ENCODE measurements around the gene JAKMIP1. TPM values are rescaled to one million over a fixed set of nuclear protein-coding genes. Genes with fewer than 3 reads are reported as not detected.
"Not testable (repeated sequence)": the region's sequence is repeated elsewhere in the genome, so short reads cannot be mapped to it uniquely, and the experiment has no call there.

The JAKMIP1 gene
- polyA plus RNA-seq, 1 experiment: not detected

DNA sequence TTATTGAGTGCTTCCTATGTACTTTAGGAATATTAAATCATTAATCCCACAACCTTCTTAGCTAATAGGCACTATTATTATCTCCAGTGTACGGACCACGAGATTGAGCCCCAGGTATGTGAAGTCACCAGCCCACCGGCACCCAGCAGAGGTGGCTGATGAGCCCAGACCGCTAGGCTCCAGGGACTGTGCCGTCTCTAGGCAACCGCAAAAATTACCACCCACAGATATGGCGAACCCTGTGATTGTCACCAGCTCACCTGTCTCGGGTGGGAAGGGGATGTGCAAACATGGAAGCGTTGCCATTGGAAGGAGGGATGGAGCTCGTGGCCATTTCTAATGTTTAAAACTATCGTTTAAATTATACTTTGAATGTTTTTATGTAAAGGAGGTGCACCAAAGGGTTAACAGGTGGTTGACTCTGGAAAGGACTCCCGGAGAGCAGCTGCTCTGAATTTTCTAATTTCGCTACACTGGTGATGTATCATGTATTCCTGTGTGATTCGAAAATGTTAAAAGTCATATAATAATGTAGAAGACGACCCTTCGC, 21.0 kb upstream of the JAKMIP1 start:
- no peak overlapping the region for H3K27ac ChIP-seq (ENCODE audit: low read depth, low read length)
- peaks cover 4% of the 10 kb centered on the region; the same call in 1 of the 2 replicates for H3K9me3 ChIP-seq (ENCODE audit: control insufficient read depth, insufficient read depth, low read length)
- ChIA-PET CTCF (no interaction called here), POLR2A (no interaction called here)
- peaks cover 15% of the 10 kb centered on the region for H3K27me3 ChIP-seq (ENCODE audit: control insufficient read depth, insufficient read depth, low read length)
- no peak for DNase-seq (ENCODE audit: low read depth, low spot score)
- TF ChIP-seq, protein P1, sequence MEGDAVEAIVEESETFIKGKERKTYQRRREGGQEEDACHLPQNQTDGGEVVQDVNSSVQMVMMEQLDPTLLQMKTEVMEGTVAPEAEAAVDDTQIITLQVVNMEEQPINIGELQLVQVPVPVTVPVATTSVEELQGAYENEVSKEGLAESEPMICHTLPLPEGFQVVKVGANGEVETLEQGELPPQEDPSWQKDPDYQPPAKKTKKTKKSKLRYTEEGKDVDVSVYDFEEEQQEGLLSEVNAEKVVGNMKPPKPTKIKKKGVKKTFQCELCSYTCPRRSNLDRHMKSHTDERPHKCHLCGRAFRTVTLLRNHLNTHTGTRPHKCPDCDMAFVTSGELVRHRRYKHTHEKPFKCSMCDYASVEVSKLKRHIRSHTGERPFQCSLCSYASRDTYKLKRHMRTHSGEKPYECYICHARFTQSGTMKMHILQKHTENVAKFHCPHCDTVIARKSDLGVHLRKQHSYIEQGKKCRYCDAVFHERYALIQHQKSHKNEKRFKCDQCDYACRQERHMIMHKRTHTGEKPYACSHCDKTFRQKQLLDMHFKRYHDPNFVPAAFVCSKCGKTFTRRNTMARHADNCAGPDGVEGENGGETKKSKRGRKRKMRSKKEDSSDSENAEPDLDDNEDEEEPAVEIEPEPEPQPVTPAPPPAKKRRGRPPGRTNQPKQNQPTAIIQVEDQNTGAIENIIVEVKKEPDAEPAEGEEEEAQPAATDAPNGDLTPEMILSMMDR (IDR thresholded peaks at IDR 0.05; ENCODE audit: low read depth, low read length): no peak
- H3K4me3 ChIP-seq (ENCODE audit: low read depth, low read length): no peak overlapping the region

DNA sequence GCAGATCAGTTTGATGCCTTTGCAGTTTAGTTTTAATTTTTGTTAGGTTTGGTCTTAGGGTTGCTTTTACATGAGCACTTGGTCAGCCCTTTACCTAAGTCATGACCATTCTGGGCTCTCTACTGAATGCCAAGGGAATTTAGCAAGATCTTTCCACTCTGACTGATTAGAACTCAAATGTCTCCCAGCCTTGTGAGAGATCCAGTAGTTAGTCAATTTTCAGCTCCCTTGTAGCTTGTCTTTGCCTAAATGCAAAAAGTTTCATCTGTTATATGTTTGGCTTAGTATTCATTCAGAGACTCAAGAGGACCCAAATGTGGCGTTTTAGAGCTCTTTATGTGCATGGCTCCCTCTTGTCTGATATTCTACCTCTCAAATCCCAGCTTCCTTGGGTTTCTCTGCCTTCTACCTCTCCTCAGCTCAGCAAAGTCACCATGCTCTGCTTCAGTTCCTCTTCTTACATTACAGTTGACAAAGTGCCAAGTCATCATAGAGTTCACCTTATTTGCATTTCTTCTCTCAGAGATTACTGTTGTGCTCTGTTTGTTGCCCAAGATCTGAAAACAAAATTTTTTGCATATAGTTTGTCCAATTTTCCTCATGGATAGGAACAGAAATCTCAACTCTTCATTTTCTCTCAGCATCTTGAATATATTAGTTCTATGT, 17.5 kb upstream of the JAKMIP1 start:
- TF ChIP-seq, protein P1 (IDR thresholded peaks at IDR 0.05; ENCODE audit: low read depth, low read length): no peak
- DNase-seq (ENCODE audit: low read depth, low spot score): no peak
- Histone ChIP-seq H3K27me3 (ENCODE audit: control insufficient read depth, insufficient read depth, low read length) (peaks cover 11% of the 10 kb centered on the region), H3K27ac (ENCODE audit: low read depth, low read length) (no peak overlapping the region), H3K9me3 (ENCODE audit: control insufficient read depth, insufficient read depth, low read length) (peaks cover 4% of the 10 kb centered on the region; the same call in 1 of the 2 replicates), H3K4me3 (ENCODE audit: low read depth, low read length) (no peak overlapping the region)
- CTCF ChIA-PET: interaction anchor here (1.4 kb wide), 1 partner anchor 33 kb away, joined by 4 read pairs; no protein-coding TSS in a partner anchor
- POLR2A ChIA-PET: no interaction called here

DNA sequence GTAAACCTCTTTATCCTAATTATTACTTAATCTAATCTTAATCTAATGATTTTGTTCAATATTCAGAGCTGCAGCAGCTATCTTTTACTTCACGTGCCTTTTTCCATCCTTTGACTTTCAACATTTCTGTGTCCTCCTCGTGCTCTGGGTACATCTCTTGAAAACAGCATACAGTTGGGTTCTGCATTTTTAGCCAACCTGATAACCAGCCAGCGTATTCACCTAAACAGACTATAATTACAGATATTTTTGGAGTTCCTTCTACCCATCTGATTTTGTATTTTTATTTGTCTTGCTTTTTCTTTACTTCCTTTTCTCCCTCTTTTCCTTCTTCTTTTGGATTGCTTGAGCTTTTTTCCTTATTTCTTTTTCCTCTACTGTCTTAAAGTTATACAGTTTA, 16.2 kb upstream of the JAKMIP1 start:
- TF ChIP-seq, protein P1 (IDR thresholded peaks at IDR 0.05; ENCODE audit: low read depth, low read length): no peak
- Histone ChIP-seq H3K4me3 (ENCODE audit: low read depth, low read length) (no peak overlapping the region), H3K27ac (ENCODE audit: low read depth, low read length) (no peak overlapping the region), H3K27me3 (ENCODE audit: control insufficient read depth, insufficient read depth, low read length) (peaks cover 8% of the 10 kb centered on the region), H3K9me3 (ENCODE audit: control insufficient read depth, insufficient read depth, low read length) (no peaks in the 10 kb centered on the region; the same call in 1 of the 2 replicates)
- DNase-seq (ENCODE audit: low read depth, low spot score): no peak
- POLR2A ChIA-PET: no interaction called here
- CTCF ChIA-PET: interaction anchor here (1.4 kb wide), 1 partner anchor 34 kb away, joined by 4 read pairs; no protein-coding TSS in a partner anchor

DNA sequence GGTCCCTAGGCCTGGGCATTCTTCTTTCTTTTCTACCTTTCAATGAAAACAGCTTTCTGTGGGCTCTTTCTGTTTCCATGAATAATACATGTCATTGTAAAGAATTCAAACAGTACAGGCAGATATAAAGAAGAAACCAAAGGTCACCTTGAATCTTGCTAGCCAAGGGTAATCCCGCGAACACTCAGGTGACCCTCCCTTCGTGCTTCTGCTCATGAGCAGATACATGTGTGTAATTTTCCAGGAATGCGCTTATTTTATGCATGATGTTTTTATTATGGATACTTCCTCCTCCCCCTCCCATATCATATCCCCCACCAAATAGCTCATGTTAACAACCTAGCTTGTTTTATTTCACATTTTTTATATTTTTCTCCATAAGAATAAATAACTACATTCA, 9.6 kb upstream of the JAKMIP1 start:
- H3K27ac ChIP-seq (ENCODE audit: low read depth, low read length): no peak overlapping the region
- H3K4me3 ChIP-seq (ENCODE audit: low read depth, low read length): no peak overlapping the region
- DNase-seq (ENCODE audit: low read depth, low spot score): no peak
- TF ChIP-seq, protein P1 (IDR thresholded peaks at IDR 0.05; ENCODE audit: low read depth, low read length): no peak
- ChIA-PET CTCF (no interaction called here), POLR2A (no interaction called here)
- H3K27me3 ChIP-seq (ENCODE audit: control insufficient read depth, insufficient read depth, low read length): no peaks in the 10 kb centered on the region
- H3K9me3 ChIP-seq (ENCODE audit: control insufficient read depth, insufficient read depth, low read length): no peaks in the 10 kb centered on the region

DNA sequence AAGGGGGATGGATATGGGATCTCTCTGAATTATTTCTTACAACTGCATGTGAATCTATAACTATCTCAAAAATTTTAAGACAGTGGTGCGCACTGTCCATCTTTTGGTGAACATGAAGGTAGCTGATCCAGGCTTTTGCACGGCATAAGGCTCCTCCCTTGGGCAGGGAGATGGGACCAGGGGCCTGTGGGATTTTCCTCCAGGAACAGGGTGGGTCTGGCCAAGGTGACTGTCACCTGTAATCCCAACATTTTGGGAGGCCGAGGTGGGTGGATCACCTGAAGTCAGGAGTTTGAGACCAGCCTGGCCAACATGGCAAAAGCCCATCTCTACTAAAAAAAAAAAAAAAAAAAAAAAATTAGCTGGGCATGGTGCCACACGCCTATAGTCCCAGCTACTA, 8.9 kb upstream of the JAKMIP1 start:
- H3K27ac ChIP-seq (ENCODE audit: low read depth, low read length); DNase-seq (ENCODE audit: low read depth, low spot score); H3K27me3 ChIP-seq (ENCODE audit: control insufficient read depth, insufficient read depth, low read length); H3K4me3 ChIP-seq (ENCODE audit: low read depth, low read length); CTCF ChIA-PET; POLR2A ChIA-PET; H3K9me3 ChIP-seq (ENCODE audit: control insufficient read depth, insufficient read depth, low read length): not testable (repeated sequence)

Data from AG04450 (cell line).